Activated CD4-positive, alpha-beta memory T cell treated with anti-CD3 and anti-CD28 coated beads for 36 hours (primary cell): ENCODE data around the gene PNPO. TPM values are rescaled to one million over a fixed set of nuclear protein-coding genes. Genes with fewer than 3 reads are reported as not detected.

Experiments used
- CTCF ChIA-PET: fragments of 350-600 bp; sonication (Branson Sonifier 250); formaldehyde crosslinking; loops from one replicate; lab custom pipeline; 2021; ENCODE audit warnings: antibody characterized with exemption, inconsistent platforms; lab: Charles Lee
- POLR2A ChIA-PET: fragments of 350-600 bp; sonication (Branson Sonifier 250); formaldehyde crosslinking; loops from one replicate; lab custom pipeline; 2021; ENCODE audit warnings: antibody characterized with exemption; lab: Charles Lee
- DNase-seq: peaks from one replicate; pipeline ENCODE4 v3.0.0-alpha.2; 2020
- H3K27ac Mint-ChIP-seq: one replicate; pipeline ENCODE4 v1.8.0; 2021; ENCODE audit warnings: mixed read lengths
- H3K27me3 Mint-ChIP-seq: one replicate; pipeline ENCODE4 v1.8.0; 2021; ENCODE audit warnings: mixed read lengths
- H3K36me3 Mint-ChIP-seq: one replicate; pipeline ENCODE4 v1.8.0; 2021; ENCODE audit warnings: mixed read lengths
- H3K4me1 Mint-ChIP-seq: one replicate; pipeline ENCODE4 v1.8.0; 2021; ENCODE audit warnings: low read depth, mixed read lengths
- H3K4me3 Mint-ChIP-seq: one replicate; pipeline ENCODE4 v1.8.0; 2021; ENCODE audit warnings: mild to moderate bottlenecking, mixed read lengths
- H3K9me3 Mint-ChIP-seq: one replicate; pipeline ENCODE4 v1.8.0; 2021; ENCODE audit warnings: mixed read lengths
- intact Hi-C: fragments of 100-400 bp; cut with micrococcal nuclease; formaldehyde crosslinking; loops from one replicate; pipeline ENCODE4 v1.15.1; 2023
- total RNA-seq, 2 experiments: library from RNA; stranded (reverse); gene quantifications; one replicate each; pipeline ENCODE4 v1.2.3, GENCODE V29; 2021

Gene PNPO
- total RNA-seq, 2 experiments from 2014 or later = 32.5 to 34.4 TPM

DNA sequence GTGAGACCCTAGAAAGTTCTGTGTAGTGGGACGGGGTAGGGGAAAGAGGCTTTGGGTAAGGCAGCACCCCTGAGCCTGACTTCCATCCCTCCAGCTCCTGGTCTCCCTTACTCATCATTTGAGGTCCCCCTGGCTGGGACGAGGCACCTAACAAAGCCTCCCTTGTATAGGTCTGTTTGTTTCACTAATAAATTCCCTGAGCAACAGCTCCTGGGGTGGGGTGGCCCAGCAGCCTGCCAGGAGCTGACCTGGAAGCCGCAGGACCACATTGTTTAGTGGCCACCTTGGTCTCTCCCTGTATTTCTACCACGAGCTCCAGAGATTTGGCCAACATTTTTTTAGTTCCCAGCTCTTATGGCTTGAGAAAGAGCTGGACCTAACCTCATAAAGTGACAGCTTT is 9.1 kb downstream of the PNPO start:
- no peaks in the 10 kb centered on the region for H3K27me3 Mint-ChIP-seq
- no peak for DNase-seq
- H3K27ac Mint-ChIP-seq = no peak overlapping the region
- H3K4me3 Mint-ChIP-seq = no peak overlapping the region
- intact Hi-C loops = no loop called here
- no peaks in the 10 kb centered on the region for H3K9me3 Mint-ChIP-seq
- POLR2A ChIA-PET = interaction anchor here (0.6 to 1.4 kb wide), 3 partner anchors 20 to 67 kb away, joined by 3 to 7 read pairs (median 4); partner anchors contain the start of gene CDK5RAP3
- CTCF ChIA-PET = interaction anchor here (0.6 to 17.6 kb wide), 23 partner anchors 9 to 173 kb away, joined by 3 to 290 read pairs (median 4); partner anchors contain the start of genes CDK5RAP3, PNPO, SCRN2 and SNX11
- H3K36me3 Mint-ChIP-seq = peaks cover 11% of the 10 kb centered on the region
- H3K4me1 Mint-ChIP-seq = peaks cover 19% of the 10 kb centered on the region

DNA sequence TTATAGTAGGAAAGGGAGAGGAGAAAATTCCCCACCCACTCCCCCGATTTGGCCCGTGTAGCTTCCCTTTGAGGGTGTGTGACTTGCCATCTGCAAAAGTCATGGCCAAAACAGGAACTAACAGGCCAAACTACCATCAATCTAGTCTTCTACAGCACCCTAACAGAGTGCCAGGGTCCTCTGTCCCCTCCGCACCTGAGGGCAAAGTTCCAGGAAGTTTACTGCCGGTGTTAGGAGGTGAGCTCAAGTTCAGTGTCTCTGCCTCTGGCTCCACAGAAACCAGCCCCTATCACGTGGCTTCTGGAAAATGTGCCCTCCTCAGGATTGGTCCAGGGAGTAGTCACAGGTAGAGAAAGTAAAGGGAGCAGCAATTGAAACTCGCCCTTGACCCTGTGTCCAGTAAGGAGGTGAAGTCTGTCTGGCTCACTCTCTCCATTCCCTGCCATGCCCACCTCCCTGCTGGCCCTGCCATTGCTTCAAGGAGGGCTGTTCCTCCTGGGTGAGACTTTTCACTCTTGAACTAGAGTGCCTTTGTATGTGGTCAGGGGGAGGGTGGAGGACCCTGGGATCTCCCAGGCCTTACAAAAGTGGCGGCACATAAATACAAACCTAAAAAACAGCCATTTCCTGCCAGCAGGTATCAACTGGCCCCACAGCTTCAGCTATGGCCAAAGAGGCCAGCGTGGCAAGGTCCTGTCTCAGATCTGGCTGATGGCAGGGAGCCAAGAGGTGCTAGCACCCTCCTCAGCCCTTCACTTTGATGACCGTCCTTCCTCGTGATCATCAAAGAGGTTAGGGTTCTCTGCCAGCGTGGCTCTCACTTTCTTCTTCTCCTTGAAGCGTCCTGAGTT is 11.0 kb downstream of the PNPO start:
- H3K27ac Mint-ChIP-seq = no peak overlapping the region
- DNase-seq = no peak
- peaks cover 1% of the 10 kb centered on the region for H3K36me3 Mint-ChIP-seq
- ChIA-PET CTCF (interaction anchor here (0.8 to 17.6 kb wide), 2 partner anchors 8 to 17 kb away, joined by 3 to 290 read pairs; partner anchors contain the start of gene CDK5RAP3), POLR2A (interaction anchor here (0.9 kb wide), 1 partner anchor 9 kb away, joined by 3 read pairs; no protein-coding TSS in a partner anchor)
- H3K9me3 Mint-ChIP-seq = no peaks in the 10 kb centered on the region
- intact Hi-C loops = no loop called here
- H3K4me3 Mint-ChIP-seq = no peak overlapping the region
- H3K4me1 Mint-ChIP-seq = peaks cover 12% of the 10 kb centered on the region
- no peaks in the 10 kb centered on the region for H3K27me3 Mint-ChIP-seq

DNA sequence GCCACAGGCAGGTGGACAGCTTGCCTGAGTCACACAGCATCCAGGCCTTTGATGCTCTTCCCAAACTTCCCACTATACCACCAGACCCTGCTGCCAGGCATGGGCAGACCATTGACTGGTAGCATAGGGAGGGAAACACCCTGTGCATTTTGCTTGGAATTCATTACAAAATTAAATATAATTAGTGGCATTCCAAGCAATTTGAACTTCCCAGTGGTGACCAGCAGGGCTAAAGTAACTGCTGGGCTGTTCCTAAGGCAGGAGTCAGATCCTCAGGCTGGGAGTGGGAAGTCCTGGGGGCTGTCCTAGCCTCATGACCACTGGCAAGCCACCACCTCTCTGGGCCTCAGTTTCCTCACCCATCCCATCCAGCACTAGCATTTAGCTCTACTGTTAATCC is 12.5 kb downstream of the PNPO start:
- peaks cover 11% of the 10 kb centered on the region for H3K4me1 Mint-ChIP-seq
- no peaks in the 10 kb centered on the region for H3K27me3 Mint-ChIP-seq
- POLR2A ChIA-PET = no interaction called here
- H3K36me3 Mint-ChIP-seq = peaks cover 1% of the 10 kb centered on the region
- intact Hi-C loops = no loop called here
- no peak overlapping the region for H3K4me3 Mint-ChIP-seq
- DNase-seq = no peak
- no peaks in the 10 kb centered on the region for H3K9me3 Mint-ChIP-seq
- no peak overlapping the region for H3K27ac Mint-ChIP-seq
- CTCF ChIA-PET = interaction anchor here (17.6 kb wide), 1 partner anchor 15 kb away, joined by 290 read pairs; the partner anchor contains the start of gene CDK5RAP3

DNA sequence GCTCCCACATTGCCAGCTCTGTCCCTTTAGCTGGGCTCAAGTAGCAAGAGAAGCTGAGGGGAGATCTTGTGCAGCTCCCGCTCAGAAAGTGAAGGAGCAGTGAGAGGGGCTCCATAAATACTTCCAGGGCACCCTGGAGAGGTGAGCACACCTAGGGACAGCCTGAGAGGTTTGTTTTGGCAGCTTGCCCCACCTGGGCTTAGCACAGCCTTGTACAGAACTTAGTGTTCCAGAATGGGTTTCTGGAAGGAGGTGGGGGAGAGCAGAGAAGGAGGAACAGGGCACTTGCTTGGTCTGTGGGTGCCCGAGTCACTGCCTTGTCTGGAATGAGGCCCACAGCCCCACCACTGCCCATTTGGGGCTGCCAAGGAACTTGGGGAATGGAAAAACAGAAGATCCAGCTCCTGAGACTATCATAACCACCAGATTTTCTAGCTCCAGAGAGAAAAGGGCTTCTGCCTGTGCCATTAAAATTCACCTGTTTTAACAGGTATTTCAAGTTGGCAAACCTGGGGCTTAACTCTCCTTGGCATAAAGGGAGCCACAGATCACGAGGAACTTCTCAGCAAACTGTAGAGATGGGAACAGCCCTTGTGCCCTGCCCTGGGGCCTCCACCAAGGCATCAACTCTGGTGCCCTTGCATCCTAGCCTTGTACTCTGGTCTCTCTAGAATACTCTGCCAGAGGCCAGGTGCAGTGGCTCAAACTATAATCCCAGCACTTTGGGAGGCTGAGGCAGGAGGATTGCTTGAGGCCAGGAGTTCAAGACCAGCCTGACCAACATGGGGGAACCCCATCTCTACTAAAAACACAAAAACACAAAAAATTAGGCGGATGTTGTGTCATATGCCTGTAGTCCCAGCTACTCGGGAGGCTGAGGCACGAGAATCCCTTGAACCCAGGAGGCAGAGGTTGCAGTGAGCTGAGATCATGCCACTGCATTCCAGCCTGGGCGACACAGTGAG is 14.4 kb downstream of the PNPO start:
- CTCF ChIA-PET = interaction anchor here (0.6 to 17.6 kb wide), 3 partner anchors 8 to 26 kb away, joined by 3 to 290 read pairs (median 32); partner anchors contain the start of gene CDK5RAP3
- Mint-ChIP-seq H3K27me3 (no peaks in the 10 kb centered on the region), H3K36me3 (no peaks in the 10 kb centered on the region), H3K27ac (no peak overlapping the region), H3K4me3 (no peak overlapping the region), H3K4me1 (no peaks in the 10 kb centered on the region), H3K9me3 (no peaks in the 10 kb centered on the region)
- intact Hi-C loops = no loop called here
- POLR2A ChIA-PET = interaction anchor here (1.0 kb wide), 1 partner anchor 61 kb away, joined by 4 read pairs; no protein-coding TSS in a partner anchor
- no peak for DNase-seq

DNA sequence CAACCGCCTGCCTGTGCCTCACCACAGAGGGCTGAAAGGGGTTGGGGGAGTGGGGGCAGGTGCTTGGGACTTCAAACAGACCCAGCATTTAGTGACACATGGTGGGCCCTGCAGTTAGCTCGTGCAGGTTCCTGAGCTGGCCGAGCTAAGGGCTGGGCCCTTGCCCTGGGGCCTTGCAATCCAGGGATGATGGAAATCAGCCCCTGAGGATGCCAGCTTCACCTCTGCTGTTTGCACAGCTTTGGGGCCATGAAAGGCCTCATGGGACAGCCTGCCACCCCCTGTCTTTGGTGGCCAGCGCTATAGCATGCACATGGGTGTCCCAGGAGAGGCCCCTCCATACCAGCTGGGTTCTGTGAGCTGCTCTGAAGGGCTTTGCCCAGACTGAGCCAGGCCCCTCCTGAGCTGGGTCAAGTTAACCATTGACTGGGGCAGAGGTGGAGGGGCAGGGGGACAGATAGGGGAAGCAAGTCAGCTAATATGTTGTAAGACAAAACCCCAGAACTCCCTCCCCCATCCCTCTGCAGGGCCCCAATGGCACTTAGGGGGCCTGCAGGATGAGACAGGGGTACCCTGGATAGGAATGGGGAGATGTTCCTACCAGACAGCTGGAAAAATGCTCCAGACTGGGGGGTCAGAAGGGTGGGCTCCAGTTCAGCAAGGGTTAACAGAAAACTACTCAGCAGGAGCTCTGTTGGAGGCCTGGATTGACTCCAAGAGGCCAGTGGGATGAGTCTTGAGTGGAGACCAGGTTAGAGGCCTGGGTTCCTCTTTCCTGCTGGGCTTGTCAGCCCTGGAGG is 15.6 kb downstream of the PNPO start:
- ChIA-PET POLR2A (no interaction called here), CTCF (interaction anchor here (0.9 to 17.6 kb wide), 6 partner anchors 7 to 21 kb away, joined by 3 to 290 read pairs (median 4); partner anchors contain the start of genes CDK5RAP3 and PNPO)
- H3K4me3 Mint-ChIP-seq = no peak overlapping the region
- intact Hi-C loops = no loop called here
- no peaks in the 10 kb centered on the region for H3K27me3 Mint-ChIP-seq
- no peaks in the 10 kb centered on the region for H3K36me3 Mint-ChIP-seq
- no peak for DNase-seq
- H3K4me1 Mint-ChIP-seq = no peaks in the 10 kb centered on the region
- H3K27ac Mint-ChIP-seq = no peak overlapping the region
- H3K9me3 Mint-ChIP-seq = no peaks in the 10 kb centered on the region

DNA sequence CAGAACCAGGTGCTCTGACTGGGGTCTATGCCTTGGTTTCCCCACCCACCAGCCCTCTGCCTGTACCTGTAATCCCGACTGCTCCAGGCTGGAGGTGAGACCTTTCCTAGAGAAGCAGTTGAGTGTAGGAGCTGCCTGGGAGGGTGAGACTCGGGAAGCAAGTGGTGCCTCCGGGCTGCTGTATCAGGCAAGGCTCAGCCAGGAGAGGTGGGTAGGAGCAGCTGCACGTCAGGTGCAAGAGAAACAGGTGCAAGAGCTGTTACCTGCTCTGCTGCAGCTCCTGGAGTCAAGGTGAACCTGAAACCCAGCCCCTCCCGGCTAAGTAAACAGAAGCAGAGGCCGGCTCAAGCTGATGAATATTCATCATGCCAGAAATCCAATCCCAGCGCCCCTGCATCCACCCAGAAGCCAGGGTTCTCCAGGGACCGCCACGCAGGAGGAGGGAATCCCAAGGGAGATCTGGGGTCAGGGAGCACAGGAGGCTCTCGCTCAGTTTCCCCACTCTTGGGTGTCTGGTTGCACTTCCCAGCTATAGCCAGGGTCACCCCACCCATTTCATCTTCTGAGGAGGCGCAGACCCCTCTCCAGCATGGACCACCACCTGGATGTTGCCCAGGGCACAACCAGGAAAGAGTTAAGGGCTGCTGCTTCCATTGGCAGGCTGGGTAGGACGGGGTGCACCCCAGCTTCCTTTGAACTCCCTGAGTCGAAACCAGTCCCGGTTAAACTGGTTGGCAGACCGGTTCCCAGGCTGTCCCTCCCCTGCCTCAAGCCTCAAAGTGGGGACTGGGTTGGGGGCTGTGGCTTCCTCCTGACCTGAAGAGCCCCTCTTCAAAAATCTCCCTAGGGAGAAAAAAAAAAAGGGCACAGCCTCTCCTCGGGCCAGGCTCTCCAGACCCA is 16.5 kb downstream of the PNPO start, which contains the start of gene PRR15L:
PRR15L (minus strand) TSS at position 293 of the 900 bp plus-strand sequence. CDS start 4,649 bp downstream, outside the sequence.
- Mint-ChIP-seq H3K36me3 (no peaks in the 10 kb centered on the region), H3K27ac (no peak within 1 kb of the TSS), H3K9me3 (no peaks in the 10 kb centered on the region), H3K27me3 (no peaks in the 10 kb centered on the region), H3K4me3 (no peak within 1 kb of the TSS), H3K4me1 (no peaks in the 10 kb centered on the region)
- CTCF ChIA-PET = interaction anchor here (0.9 to 17.6 kb wide), 4 partner anchors 8 to 17 kb away, joined by 3 to 290 read pairs (median 18); partner anchors contain the start of genes CDK5RAP3 and PNPO
- intact Hi-C loops = no loop called here
- POLR2A ChIA-PET = no interaction called here
- no peak for DNase-seq

DNA sequence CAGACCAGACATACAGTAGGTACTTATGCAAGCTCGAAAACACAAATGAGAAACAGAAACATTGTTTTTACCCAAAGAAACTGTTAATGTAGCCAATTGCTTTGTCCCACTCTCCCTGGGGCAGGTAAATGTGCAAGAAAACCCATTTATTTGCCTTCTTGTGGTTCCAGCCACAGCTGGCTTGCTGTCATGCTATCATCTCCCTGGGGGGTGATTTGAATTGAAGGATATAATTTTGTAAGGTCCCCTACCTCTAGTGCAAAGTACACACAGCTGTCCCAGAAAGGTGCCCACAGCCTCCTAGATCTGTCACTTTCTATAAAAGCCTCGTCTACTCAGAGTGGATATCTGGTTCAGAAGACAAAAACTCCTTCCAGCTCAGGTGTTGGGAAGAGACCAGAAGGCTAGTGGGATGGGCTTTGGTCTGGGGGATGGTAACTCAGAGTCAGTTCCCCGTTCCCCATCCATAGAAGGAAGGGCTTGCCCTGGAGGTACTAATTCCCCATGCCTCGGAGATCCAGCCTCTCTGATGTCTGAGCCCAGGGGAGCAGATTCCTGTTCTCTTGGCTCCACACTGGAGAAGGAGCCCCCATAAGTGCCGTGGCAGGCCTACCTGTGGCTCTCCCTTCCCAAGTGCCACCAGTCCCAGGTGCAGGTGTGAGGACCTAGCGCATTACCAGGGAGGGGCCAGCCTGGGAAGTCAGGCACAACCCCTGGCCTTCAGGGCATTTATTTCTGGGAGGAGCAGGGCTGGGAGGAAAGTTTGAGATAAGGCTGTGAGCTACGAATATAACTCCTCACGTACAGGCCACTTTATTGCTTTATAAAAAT is 18.7 kb downstream of the PNPO start:
- Mint-ChIP-seq H3K27me3 (no peaks in the 10 kb centered on the region), H3K27ac (no peak overlapping the region), H3K9me3 (no peaks in the 10 kb centered on the region), H3K36me3 (no peaks in the 10 kb centered on the region), H3K4me3 (no peak overlapping the region), H3K4me1 (no peaks in the 10 kb centered on the region)
- no peak for DNase-seq
- ChIA-PET CTCF (interaction anchor here (1.2 to 3.8 kb wide), 4 partner anchors 10 to 16 kb away, joined by 3 to 14 read pairs (median 12); partner anchors contain the start of gene CDK5RAP3), POLR2A (interaction anchor here (1.2 kb wide), 1 partner anchor 10 kb away, joined by 3 read pairs; no protein-coding TSS in a partner anchor)
- intact Hi-C loops = no loop called here

DNA sequence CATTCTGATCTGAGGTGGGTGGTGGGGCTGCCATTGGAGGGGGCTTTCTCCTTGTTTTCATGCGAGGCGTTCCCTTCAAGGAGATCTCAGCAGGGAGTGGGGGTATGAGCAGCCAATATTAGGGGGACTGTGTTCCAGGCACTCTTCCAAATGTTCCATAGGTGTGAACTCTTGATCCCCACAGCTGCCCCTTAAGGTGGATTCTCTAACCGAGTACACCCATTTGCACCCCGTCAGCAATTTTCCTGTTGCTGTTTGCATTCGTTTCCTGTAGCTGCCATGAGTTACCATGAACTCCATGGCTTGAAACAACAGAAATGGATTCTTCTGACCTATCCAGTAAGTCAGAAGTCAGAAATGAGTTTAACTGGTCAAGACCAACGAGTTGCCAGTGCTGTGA is 20.0 kb downstream of the PNPO start:
- no peaks in the 10 kb centered on the region for H3K36me3 Mint-ChIP-seq
- H3K4me3 Mint-ChIP-seq = no peak overlapping the region
- intact Hi-C loops = no loop called here
- no peak overlapping the region for H3K27ac Mint-ChIP-seq
- DNase-seq = no peak
- H3K9me3 Mint-ChIP-seq = no peaks in the 10 kb centered on the region
- H3K27me3 Mint-ChIP-seq = no peaks in the 10 kb centered on the region
- ChIA-PET POLR2A (no interaction called here), CTCF (interaction anchor here (1.4 to 3.8 kb wide), 3 partner anchors 9 to 15 kb away, joined by 6 to 14 read pairs (median 10); partner anchors contain the start of gene CDK5RAP3)
- H3K4me1 Mint-ChIP-seq = no peaks in the 10 kb centered on the region

DNA sequence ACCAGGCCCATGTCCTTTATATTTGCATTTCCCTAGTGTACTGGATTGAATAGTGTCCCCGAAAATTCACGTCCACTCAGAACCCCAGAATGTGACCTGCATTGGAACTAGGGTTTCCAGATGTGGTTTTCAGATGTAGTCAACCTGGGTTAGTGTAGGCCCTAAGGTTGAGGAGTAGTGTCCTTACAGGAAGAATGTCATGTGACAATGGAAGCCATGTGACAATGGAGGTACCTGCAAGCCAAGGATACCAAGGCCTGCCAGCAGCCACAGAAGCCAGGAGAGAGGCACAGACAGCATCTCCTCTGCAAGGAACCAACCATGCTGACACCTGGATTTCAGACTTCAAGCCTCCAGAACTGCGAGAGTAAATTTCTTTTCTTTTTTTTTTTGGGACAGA is 21.5 kb downstream of the PNPO start:
- Mint-ChIP-seq H3K36me3 (no peaks in the 10 kb centered on the region), H3K9me3 (no peaks in the 10 kb centered on the region), H3K4me3 (no peak overlapping the region), H3K27me3 (no peaks in the 10 kb centered on the region), H3K27ac (no peak overlapping the region), H3K4me1 (no peaks in the 10 kb centered on the region)
- no peak for DNase-seq
- ChIA-PET CTCF (no interaction called here), POLR2A (no interaction called here)
- intact Hi-C loops = no loop called here
